Subcutaneous adipose tissue (tissue), 4 donors: ENCODE measurements around the gene AGFG1. TPM values are rescaled to one million over a fixed set of nuclear protein-coding genes. Genes with fewer than 3 reads are reported as not detected.

ENCODE experiments used
- CTCF ChIP-seq: fragments of 450-650 bp; IDR thresholded peaks from one replicate; pipeline ENCODE4 v1.5.1; 2016; ENCODE audit warnings: low read depth, mild to moderate bottlenecking, control low read depth, antibody characterized with exemption, moderate library complexity
- total RNA-seq, 4 donors: library from RNA; depleted of rRNA; stranded (reverse); fragments of >200 nt; gene quantifications; one replicate each; pipeline ENCODE4 v1.1.0, GENCODE V29; 2016

AGFG1 gene
- total RNA-seq, 4 donors from 2014 or later: 88.7 to 235 (median 146) TPM

GRCh38 chr2:227577555-227577954 lies 105.6 kb downstream of the AGFG1 start:
- no peak for TF ChIP-seq CTCF

- TF ChIP-seq CTCF: no peak
These were observed 106.7 kb downstream of the AGFG1 start for GRCh38 chr2:227578642-227579041.

- no peak for TF ChIP-seq CTCF
These were observed 107.8 kb downstream of the AGFG1 start for GRCh38 chr2:227579791-227580190.

GRCh38 chr2:227582369-227582768 lies 110.4 kb downstream of the AGFG1 start:
- TF ChIP-seq CTCF: no peak

- no peak for TF ChIP-seq CTCF
These were observed 120.9 kb downstream of the AGFG1 start for GRCh38 chr2:227592694-227593387.

- no peak for TF ChIP-seq CTCF
These were observed 123.8 kb downstream of the AGFG1 start for GRCh38 chr2:227595797-227596196.

- TF ChIP-seq CTCF: no peak
These were observed 125.1 kb downstream of the AGFG1 start for GRCh38 chr2:227597036-227597435.
